GM12801 (cell line): ENCODE data around the gene TMEM231.

Experiments
- CTCF ChIP-seq: IDR thresholded peaks from one replicate; pipeline ENCODE4 v1.5.1; 2011; ENCODE audit warnings: control low read depth; ENCODE audit not compliant: insufficient read length; ENCODE audit errors: extremely low read depth

The TMEM231 gene

GRCh38 chr16:75555707-75556430, at the start of gene TMEM231:
TMEM231 (minus strand) TSS chr16:75556252; CDS start chr16:75556209, 43 bp downstream.
- TF ChIP-seq CTCF = no peak

GRCh38 chr16:75603241-75603640, 47.2 kb upstream of the TMEM231 start:
- TF ChIP-seq CTCF = no peak

GRCh38 chr16:75599452-75600277, 43.6 kb upstream of the TMEM231 start:
- TF ChIP-seq CTCF = no peak

GRCh38 chr16:75593825-75594820, 38.1 kb upstream of the TMEM231 start:
- TF ChIP-seq CTCF = no peak

GRCh38 chr16:75593308-75593707, 37.3 kb upstream of the TMEM231 start:
- no peak for TF ChIP-seq CTCF

GRCh38 chr16:75590920-75591843, 35.1 kb upstream of the TMEM231 start:
- TF ChIP-seq CTCF = no peak
